ENCODE results near the gene MACC1.
A peak's percentile ranks its signal among the peaks of the same experiment; 100 is the strongest.

The MACC1 gene

DNA sequence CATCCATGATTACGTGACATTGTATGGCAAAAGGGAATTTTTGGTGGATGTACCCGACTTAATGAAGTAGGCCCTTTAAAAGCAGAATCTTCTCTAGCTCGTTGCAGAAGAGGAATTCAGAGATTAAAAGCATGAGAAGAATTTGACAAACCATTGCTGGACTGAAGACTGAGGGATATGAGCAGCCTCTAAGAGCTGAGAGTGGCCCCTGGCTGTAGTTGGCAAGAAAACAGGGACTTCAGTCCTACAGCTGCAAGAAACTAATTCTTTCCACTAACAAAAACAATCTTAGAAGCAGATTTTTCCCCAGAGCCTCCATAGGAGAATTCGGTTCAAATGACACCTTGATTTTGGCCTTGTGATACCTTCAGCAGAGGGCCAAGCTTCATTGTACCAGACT lies 34.1 kb downstream of the MACC1 start:
- TF ChIP-seq, protein P1, sequence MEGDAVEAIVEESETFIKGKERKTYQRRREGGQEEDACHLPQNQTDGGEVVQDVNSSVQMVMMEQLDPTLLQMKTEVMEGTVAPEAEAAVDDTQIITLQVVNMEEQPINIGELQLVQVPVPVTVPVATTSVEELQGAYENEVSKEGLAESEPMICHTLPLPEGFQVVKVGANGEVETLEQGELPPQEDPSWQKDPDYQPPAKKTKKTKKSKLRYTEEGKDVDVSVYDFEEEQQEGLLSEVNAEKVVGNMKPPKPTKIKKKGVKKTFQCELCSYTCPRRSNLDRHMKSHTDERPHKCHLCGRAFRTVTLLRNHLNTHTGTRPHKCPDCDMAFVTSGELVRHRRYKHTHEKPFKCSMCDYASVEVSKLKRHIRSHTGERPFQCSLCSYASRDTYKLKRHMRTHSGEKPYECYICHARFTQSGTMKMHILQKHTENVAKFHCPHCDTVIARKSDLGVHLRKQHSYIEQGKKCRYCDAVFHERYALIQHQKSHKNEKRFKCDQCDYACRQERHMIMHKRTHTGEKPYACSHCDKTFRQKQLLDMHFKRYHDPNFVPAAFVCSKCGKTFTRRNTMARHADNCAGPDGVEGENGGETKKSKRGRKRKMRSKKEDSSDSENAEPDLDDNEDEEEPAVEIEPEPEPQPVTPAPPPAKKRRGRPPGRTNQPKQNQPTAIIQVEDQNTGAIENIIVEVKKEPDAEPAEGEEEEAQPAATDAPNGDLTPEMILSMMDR (IDR thresholded peaks at IDR 0.05; ENCODE audit: insufficient read depth, low read depth, low read length, missing control alignments) = no peak
- H3K4me3 ChIP-seq (ENCODE audit: low read length) = no peak overlapping the region
- DNase-seq (ENCODE audit: low read depth) = no peak

DNA sequence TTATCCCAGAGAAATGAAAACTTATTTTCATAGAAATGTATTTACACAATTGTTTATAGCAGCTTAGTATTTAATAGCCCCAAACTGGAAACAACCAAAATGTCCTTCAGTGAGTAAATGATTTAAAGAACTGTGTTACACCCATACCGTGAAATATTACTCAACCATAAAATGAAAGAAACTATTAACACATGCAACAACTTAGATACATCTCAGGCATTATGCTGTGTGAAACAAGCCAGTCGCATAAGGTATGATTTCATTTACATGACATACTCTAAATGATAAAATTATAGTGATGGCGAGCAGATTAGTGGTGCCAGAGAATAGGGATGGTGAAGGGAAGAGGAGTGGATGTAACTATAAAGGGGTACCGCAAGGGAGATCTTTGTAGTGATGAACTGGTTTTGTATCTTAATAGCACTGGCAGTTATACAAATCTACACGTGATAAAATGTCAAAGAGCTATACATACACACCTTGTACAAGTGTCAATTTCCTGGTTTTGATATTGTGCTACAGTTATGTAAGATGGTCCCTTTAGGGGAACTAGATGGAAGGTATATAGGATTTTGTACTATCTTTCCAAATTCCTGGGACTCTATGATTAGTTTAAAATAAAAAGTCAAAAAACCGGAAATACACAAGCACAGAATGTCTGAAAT lies 40.5 kb downstream of the MACC1 start:
- TF ChIP-seq, protein P1 (IDR thresholded peaks at IDR 0.05; ENCODE audit: insufficient read depth, low read depth, low read length, missing control alignments) = no peak
- no peak overlapping the region for H3K4me3 ChIP-seq (ENCODE audit: low read length)
- no peak for DNase-seq (ENCODE audit: low read depth)

DNA sequence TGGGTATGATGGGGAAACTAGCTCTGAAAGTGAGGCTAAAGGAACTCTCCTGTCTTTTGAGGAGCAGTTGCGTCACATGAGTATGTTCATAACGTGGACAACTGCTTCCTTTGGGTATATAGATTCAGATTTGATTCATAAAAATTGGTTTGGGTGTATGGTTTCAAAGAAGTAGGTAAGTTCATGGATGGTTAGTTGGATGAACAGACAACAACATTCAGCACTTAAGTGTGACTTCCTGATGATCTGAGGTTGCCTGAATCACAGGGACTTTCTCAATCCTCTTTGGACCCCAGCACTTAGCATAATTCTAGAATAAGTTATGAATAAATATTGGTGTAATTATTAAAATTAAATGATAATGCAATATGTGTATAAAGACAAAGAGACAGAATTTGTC lies 43.4 kb downstream of the MACC1 start:
- no peak overlapping the region for H3K4me3 ChIP-seq (ENCODE audit: low read length)
- TF ChIP-seq, protein P1 (IDR thresholded peaks at IDR 0.05; ENCODE audit: insufficient read depth, low read depth, low read length, missing control alignments) = no peak
- DNase-seq (ENCODE audit: low read depth) = no peak

DNA sequence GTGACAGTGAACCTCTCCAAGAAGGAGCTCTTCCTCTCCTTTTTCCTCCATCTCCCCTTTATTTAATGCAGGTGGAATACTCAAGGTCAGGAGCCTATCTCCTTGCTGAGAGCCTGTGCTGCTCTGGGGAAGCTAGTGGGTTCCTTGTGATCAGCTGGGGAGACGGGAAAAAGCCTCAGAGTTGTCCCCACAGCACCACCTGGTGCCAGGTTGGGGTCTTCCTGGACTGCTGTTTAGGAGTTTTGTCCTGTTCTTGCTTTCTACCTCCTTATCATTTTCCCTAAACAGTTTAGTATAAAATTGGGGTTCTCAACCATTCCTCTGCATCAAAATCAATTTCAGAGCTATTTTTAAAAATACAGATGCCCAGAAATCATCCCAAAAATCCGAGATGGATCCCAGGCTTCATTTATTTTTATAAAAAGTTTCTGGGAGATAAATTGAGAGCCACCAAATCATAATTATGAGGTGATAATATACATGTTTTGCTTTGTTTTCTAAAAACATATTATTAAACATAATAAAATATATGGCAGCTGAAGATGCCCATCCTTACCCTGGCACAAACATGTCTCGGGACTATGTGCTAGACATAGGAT lies 44.3 kb downstream of the MACC1 start:
- H3K4me3 ChIP-seq (ENCODE audit: low read length) = no peak overlapping the region
- peak; percentile 66 for DNase-seq (ENCODE audit: low read depth)
- TF ChIP-seq, protein P1 (IDR thresholded peaks at IDR 0.05; ENCODE audit: insufficient read depth, low read depth, low read length, missing control alignments) = peak; percentile 65

DNA sequence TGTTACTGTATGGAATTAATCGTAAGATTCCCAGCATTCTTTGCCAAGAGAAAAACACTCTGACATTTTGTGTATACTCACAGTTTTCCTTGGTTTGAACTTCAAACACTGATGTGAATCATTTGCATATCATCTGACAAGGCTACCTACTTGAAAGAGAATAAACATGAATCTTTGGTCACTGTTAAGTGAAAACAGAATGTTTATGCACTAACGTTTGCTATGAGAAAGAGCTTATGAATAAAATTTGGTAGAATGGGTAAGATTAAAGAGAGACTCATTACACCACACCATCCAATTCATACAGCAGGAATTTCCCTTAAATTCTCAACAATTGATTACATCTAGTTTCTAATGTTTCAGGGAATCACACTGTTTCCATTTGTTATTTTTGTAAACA lies 46.6 kb downstream of the MACC1 start:
- TF ChIP-seq, protein P1 (IDR thresholded peaks at IDR 0.05; ENCODE audit: insufficient read depth, low read depth, low read length, missing control alignments) = no peak
- DNase-seq (ENCODE audit: low read depth) = no peak
- no peak overlapping the region for H3K4me3 ChIP-seq (ENCODE audit: low read length)

DNA sequence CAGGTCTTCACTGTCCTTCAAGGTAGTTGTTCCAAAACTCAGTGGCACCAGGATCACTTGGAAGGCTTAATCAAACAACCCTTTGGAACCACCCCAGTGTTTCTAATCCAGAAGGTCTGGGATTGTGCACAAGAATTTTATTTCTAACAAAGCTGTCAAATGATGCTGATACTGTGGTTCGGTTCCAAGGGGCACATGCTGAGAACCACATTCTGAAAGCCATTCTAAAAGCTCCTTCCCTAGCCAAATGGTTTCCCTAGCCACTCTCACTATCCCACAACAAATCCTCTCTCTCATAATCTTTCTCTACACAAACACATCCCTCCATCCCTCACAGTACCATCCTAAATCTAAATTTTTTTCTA lies 52.1 kb downstream of the MACC1 start:
- no peak for DNase-seq (ENCODE audit: low read depth)
- TF ChIP-seq, protein P1 (IDR thresholded peaks at IDR 0.05; ENCODE audit: insufficient read depth, low read depth, low read length, missing control alignments) = no peak
- no peak overlapping the region for H3K4me3 ChIP-seq (ENCODE audit: low read length)

Data from epithelial cell of esophagus (primary cell).